Measurements from ENCODE around the gene ALDH3B1. TPM values are rescaled to one million over a fixed set of nuclear protein-coding genes. Genes with fewer than 3 reads are reported as not detected.

ALDH3B1 gene
- total RNA-seq, 1 donor from 2014 or later = 0.35 TPM

GRCh38 chr11:68022531-68022930 lies 12.4 kb downstream of the ALDH3B1 start:
- H3K36me3 Mint-ChIP-seq (ENCODE audit: low read depth) = peaks cover 9% of the 10 kb centered on the region
- peaks cover 16% of the 10 kb centered on the region for H3K4me1 Mint-ChIP-seq
- TF ChIP-seq CTCF (conservative IDR thresholded peaks at IDR 0.05) = no peak

GRCh38 chr11:68024508-68024907 lies 14.4 kb downstream of the ALDH3B1 start:
- Mint-ChIP-seq H3K4me3 (no peak overlapping the region), H3K27ac (ENCODE audit: unreplicated experiment) (no peak overlapping the region), H3K36me3 (ENCODE audit: low read depth) (peaks cover 9% of the 10 kb centered on the region), H3K27me3 (ENCODE audit: low read depth) (no peaks in the 10 kb centered on the region), H3K4me1 (peaks cover 16% of the 10 kb centered on the region), H3K9me3 (peaks cover 5% of the 10 kb centered on the region)
- DNase-seq (ENCODE audit: low read depth, low spot score) = no peak
- no peak for TF ChIP-seq CTCF (conservative IDR thresholded peaks at IDR 0.05)

More at GRCh38 chr11:68022531-68022930, 12.4 kb downstream of the ALDH3B1 start:
- DNase-seq (ENCODE audit: low read depth, low spot score) = no peak
- no peaks in the 10 kb centered on the region for H3K27me3 Mint-ChIP-seq (ENCODE audit: low read depth)
- no peak overlapping the region for H3K4me3 Mint-ChIP-seq
- peaks cover 5% of the 10 kb centered on the region for H3K9me3 Mint-ChIP-seq
- no peak overlapping the region for H3K27ac Mint-ChIP-seq (ENCODE audit: unreplicated experiment)

- DNase-seq (ENCODE audit: low read depth, low spot score) = no peak
- Mint-ChIP-seq H3K36me3 (ENCODE audit: low read depth) (peaks cover 9% of the 10 kb centered on the region), H3K27ac (ENCODE audit: unreplicated experiment) (peak overlapping the region; percentile 58), H3K4me1 (peaks cover 18% of the 10 kb centered on the region), H3K27me3 (ENCODE audit: low read depth) (no peaks in the 10 kb centered on the region), H3K9me3 (peaks cover 5% of the 10 kb centered on the region), H3K4me3 (no peak overlapping the region)
- TF ChIP-seq CTCF (conservative IDR thresholded peaks at IDR 0.05) = no peak
Observed at GRCh38 chr11:68025047-68025446, 14.9 kb downstream of the ALDH3B1 start.

GRCh38 chr11:68026391-68027105 lies 16.4 kb downstream of the ALDH3B1 start:
- Mint-ChIP-seq H3K9me3 (peaks cover 5% of the 10 kb centered on the region), H3K4me1 (peaks cover 23% of the 10 kb centered on the region)
- no peak for TF ChIP-seq CTCF (conservative IDR thresholded peaks at IDR 0.05)

GRCh38 chr11:68027667-68028066 lies 17.5 kb downstream of the ALDH3B1 start:
- H3K4me1 Mint-ChIP-seq = peaks cover 27% of the 10 kb centered on the region
- no peak overlapping the region for H3K4me3 Mint-ChIP-seq
- H3K27me3 Mint-ChIP-seq (ENCODE audit: low read depth) = no peaks in the 10 kb centered on the region
- H3K27ac Mint-ChIP-seq (ENCODE audit: unreplicated experiment) = no peak overlapping the region
- TF ChIP-seq CTCF (conservative IDR thresholded peaks at IDR 0.05) = no peak
- H3K36me3 Mint-ChIP-seq (ENCODE audit: low read depth) = peaks cover 9% of the 10 kb centered on the region
- peaks cover 5% of the 10 kb centered on the region for H3K9me3 Mint-ChIP-seq
- DNase-seq (ENCODE audit: low read depth, low spot score) = no peak

More at GRCh38 chr11:68026391-68027105, 16.4 kb downstream of the ALDH3B1 start:
- no peak overlapping the region for H3K4me3 Mint-ChIP-seq
- H3K27me3 Mint-ChIP-seq (ENCODE audit: low read depth) = no peaks in the 10 kb centered on the region
- H3K36me3 Mint-ChIP-seq (ENCODE audit: low read depth) = peaks cover 9% of the 10 kb centered on the region
- H3K27ac Mint-ChIP-seq (ENCODE audit: unreplicated experiment) = no peak overlapping the region
- no peak for DNase-seq (ENCODE audit: low read depth, low spot score)
